Measurements from ENCODE around the gene GBX1. TPM values are rescaled to one million over a fixed set of nuclear protein-coding genes. Genes with fewer than 3 reads are reported as not detected.
A peak's percentile ranks its signal among the peaks of the same experiment; 100 is the strongest.

The GBX1 gene
- total RNA-seq, 2 donors from 2014 or later = not detected

GRCh38 chr7:151113344-151114150 is 53.9 kb downstream of the GBX1 start:
- peak in 2 of 4 donors; percentile 37 to 56 for DNase-seq
- no peak for ATAC-seq
- Histone ChIP-seq H3K4me1 (peaks cover 52% of the 10 kb centered on the region), H3K4me3 (no peak overlapping the region), H3K36me3 (replicated peaks in 1 of 2; ENCODE audit: insufficient read depth in 1 of 2, low read depth in 2 of 2) (peaks cover 0 to 4% of the 10 kb centered on the region in 2 donors), H3K27me3 (no peaks in the 10 kb centered on the region), H3K27ac (peak overlapping the region in 3 of 4 donors; percentile 21 to 63 (median 35)), H3K9me3 (no peaks in the 10 kb centered on the region)
- intact Hi-C loops (cut with DNase I) = loop anchor here (10.0 kb wide), 1 partner anchor 219 kb away; no protein-coding TSS in a partner anchor
- 36 to 68% methylated on average over 11 to 13 of the region's 13 CpGs for WGBS, 2 donors
- TF ChIP-seq CTCF (IDR thresholded peaks at IDR 0.05) (peak in 1 of 7 experiments; percentile 8), POLR2A (IDR thresholded peaks at IDR 0.05) (no peak)

GRCh38 chr7:151110941-151111645 is 56.4 kb downstream of the GBX1 start:
- H3K27ac ChIP-seq = peak overlapping the region; percentile 15 to 80 (median 61)
- WGBS, 2 donors = 21 to 27% methylated on average over 16 to 19 of the region's 20 CpGs
- H3K4me3 ChIP-seq = no peak overlapping the region
- ATAC-seq = peak; percentile 77
- H3K9me3 ChIP-seq = no peaks in the 10 kb centered on the region
- no peaks in the 10 kb centered on the region for H3K27me3 ChIP-seq
- peaks cover 46% of the 10 kb centered on the region for H3K4me1 ChIP-seq
- TF ChIP-seq POLR2A (IDR thresholded peaks at IDR 0.05) (no peak), CTCF (IDR thresholded peaks at IDR 0.05) (peak; percentile 86 to 94 (median 90))
- peak; percentile 83 to 89 (median 84) for DNase-seq
- intact Hi-C loops (cut with DNase I) = loop anchor here (10.0 kb wide), 1 partner anchor 216 kb away; no protein-coding TSS in a partner anchor
- no peaks in the 10 kb centered on the region for H3K36me3 ChIP-seq (replicated peaks in 1 of 2; ENCODE audit: insufficient read depth in 1 of 2, low read depth in 2 of 2)

- Histone ChIP-seq H3K9me3 (no peaks in the 10 kb centered on the region), H3K4me1 (peaks cover 40% of the 10 kb centered on the region), H3K36me3 (replicated peaks in 1 of 2; ENCODE audit: insufficient read depth in 1 of 2, low read depth in 2 of 2) (no peaks in the 10 kb centered on the region), H3K27me3 (no peaks in the 10 kb centered on the region), H3K4me3 (no peak overlapping the region), H3K27ac (peak overlapping the region in 1 of 4 donors; percentile 80)
- TF ChIP-seq POLR2A (IDR thresholded peaks at IDR 0.05) = no peak
- no peak for TF ChIP-seq CTCF (IDR thresholded peaks at IDR 0.05)
- WGBS, 2 donors = 61 to 63% methylated on average over 8 to 11 of the region's 11 CpGs
- DNase-seq (no peak), ATAC-seq (no peak)
- intact Hi-C loops (cut with DNase I) = loop anchor here (10.0 kb wide), 1 partner anchor 216 kb away; no protein-coding TSS in a partner anchor
Observed at GRCh38 chr7:151110236-151110940, 57.1 kb downstream of the GBX1 start.

- no peak overlapping the region for H3K4me3 ChIP-seq
- 69 to 82% methylated on average over 9 to 15 of the region's 15 CpGs for WGBS, 2 donors
- no peaks in the 10 kb centered on the region for H3K36me3 ChIP-seq (replicated peaks in 1 of 2; ENCODE audit: insufficient read depth in 1 of 2, low read depth in 2 of 2)
- DNase-seq (peak in 2 of 4 donors; percentile 33 to 39), ATAC-seq (no peak)
- H3K9me3 ChIP-seq = no peaks in the 10 kb centered on the region
- no peaks in the 10 kb centered on the region for H3K27me3 ChIP-seq
- TF ChIP-seq POLR2A (IDR thresholded peaks at IDR 0.05) (no peak), CTCF (IDR thresholded peaks at IDR 0.05) (no peak)
- intact Hi-C loops (cut with DNase I) = loop anchor here (5.0 to 10.0 kb wide), 2 partner anchors 77 to 215 kb away; no protein-coding TSS in a partner anchor
- H3K4me1 ChIP-seq = peaks cover 39% of the 10 kb centered on the region
- no peak overlapping the region for H3K27ac ChIP-seq
Observed at GRCh38 chr7:151109094-151110048, 58.1 kb downstream of the GBX1 start.

All from body of pancreas (tissue), 4 donors.